NCI-H1930 (cell line): Measurements from ENCODE around the gene ALDH1A2.
"Not testable (repeated sequence)": the region's sequence is repeated elsewhere in the genome, so short reads cannot be mapped to it uniquely, and the experiment has no call there.

Experiments used
- DNase-seq, 2 experiments: peaks; one replicate each; lab custom pipeline; 2025; lab: John Stamatoyannopoulos, UW

The ALDH1A2 gene

GRCh38 chr15:58065445-58066041, at the start of gene ALDH1A2:
Gene ALDH1A2, minus strand, starts transcription at chr15:58065711. Its CDS starts 61 bp downstream, at chr15:58065650.
- peak; percentile 12 to 33 for DNase-seq

GRCh38 chr15:58114812-58115211, 49.3 kb upstream of the ALDH1A2 start:
- DNase-seq: no peak

GRCh38 chr15:58114388-58114787, 48.9 kb upstream of the ALDH1A2 start:
- DNase-seq: no peak

- not testable (repeated sequence) for DNase-seq
Observed at GRCh38 chr15:58113358-58113757, 47.8 kb upstream of the ALDH1A2 start.

- DNase-seq: no peak
Observed at GRCh38 chr15:58111718-58112104, 46.2 kb upstream of the ALDH1A2 start.

GRCh38 chr15:58110999-58111717, 45.6 kb upstream of the ALDH1A2 start:
- no peak for DNase-seq

- DNase-seq: no peak
Observed at GRCh38 chr15:58109419-58109818, 43.9 kb upstream of the ALDH1A2 start.

- DNase-seq: no peak
Observed at GRCh38 chr15:58108117-58108516, 42.6 kb upstream of the ALDH1A2 start.

GRCh38 chr15:58103482-58103881, 38.0 kb upstream of the ALDH1A2 start:
- no peak for DNase-seq

GRCh38 chr15:58096529-58097084, 31.1 kb upstream of the ALDH1A2 start:
- no peak for DNase-seq

- no peak for DNase-seq
Observed at GRCh38 chr15:58095415-58095814, 29.9 kb upstream of the ALDH1A2 start.

GRCh38 chr15:58087871-58088270, 22.4 kb upstream of the ALDH1A2 start:
- DNase-seq: no peak

GRCh38 chr15:58086491-58086890, 21.0 kb upstream of the ALDH1A2 start:
- no peak for DNase-seq

- DNase-seq: no peak
Observed at GRCh38 chr15:58083526-58083925, 18.0 kb upstream of the ALDH1A2 start.

- no peak for DNase-seq
Observed at GRCh38 chr15:58081891-58082290, 16.4 kb upstream of the ALDH1A2 start.

GRCh38 chr15:58081456-58081855, 15.9 kb upstream of the ALDH1A2 start:
- DNase-seq: no peak

GRCh38 chr15:58080959-58081358, 15.4 kb upstream of the ALDH1A2 start:
- DNase-seq: not testable (repeated sequence)

GRCh38 chr15:58080398-58080797, 14.9 kb upstream of the ALDH1A2 start:
- DNase-seq: no peak

GRCh38 chr15:58078591-58078990, 13.1 kb upstream of the ALDH1A2 start:
- no peak for DNase-seq

GRCh38 chr15:58077427-58077826, 11.9 kb upstream of the ALDH1A2 start:
- DNase-seq: no peak

GRCh38 chr15:58074452-58074851, 8.9 kb upstream of the ALDH1A2 start:
- no peak for DNase-seq

GRCh38 chr15:58070801-58071418, 5.4 kb upstream of the ALDH1A2 start:
- DNase-seq: peak; percentile 14 to 33

GRCh38 chr15:58069008-58069407, 3.5 kb upstream of the ALDH1A2 start:
- DNase-seq: no peak
